ENCODE measurements around the gene KAZALD1.

The KAZALD1 gene

GRCh38 chr10:101066146-101066895 lies 4.5 kb downstream of the KAZALD1 start:
- Mint-ChIP-seq H3K36me3 (ENCODE audit: low read depth) (no peaks in the 10 kb centered on the region), H3K4me3 (peak overlapping the region; percentile 56), H3K27ac (no peak overlapping the region), H3K9me3 (no peaks in the 10 kb centered on the region), H3K4me1 (ENCODE audit: low read depth) (peaks cover 36% of the 10 kb centered on the region), H3K27me3 (peaks cover 36% of the 10 kb centered on the region)

DNA sequence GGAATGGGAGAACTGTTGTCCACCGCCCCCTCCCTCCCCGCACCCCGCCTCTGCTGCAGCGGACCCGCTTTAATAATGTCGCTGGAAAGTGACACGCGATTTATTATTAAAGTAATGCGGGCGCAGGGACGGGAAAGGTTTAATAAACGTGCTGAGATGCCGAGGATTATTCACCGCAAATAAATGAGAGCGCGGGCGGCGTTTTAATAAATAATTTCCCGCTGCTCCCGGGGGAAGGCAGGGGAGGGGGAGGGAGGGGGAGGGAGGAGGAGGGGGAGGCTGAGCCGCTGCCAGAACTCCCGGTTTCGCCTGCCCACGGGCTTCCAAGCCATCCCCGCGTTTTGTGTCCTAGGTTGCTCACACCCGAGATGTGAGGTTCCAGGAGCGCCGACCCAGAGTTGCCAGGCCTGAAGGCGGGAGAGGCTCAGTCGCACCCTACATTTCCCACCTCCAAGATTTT lies 5.1 kb downstream of the KAZALD1 start:
- no peaks in the 10 kb centered on the region for H3K9me3 Mint-ChIP-seq
- H3K4me3 Mint-ChIP-seq: peak overlapping the region; percentile 76
- no peak overlapping the region for H3K27ac Mint-ChIP-seq
- peaks cover 41% of the 10 kb centered on the region for H3K27me3 Mint-ChIP-seq
- H3K36me3 Mint-ChIP-seq (ENCODE audit: low read depth): no peaks in the 10 kb centered on the region
- H3K4me1 Mint-ChIP-seq (ENCODE audit: low read depth): peaks cover 35% of the 10 kb centered on the region

GRCh38 chr10:101067356-101068083 lies 5.7 kb downstream of the KAZALD1 start:
- Mint-ChIP-seq H3K9me3 (no peaks in the 10 kb centered on the region), H3K27ac (no peak overlapping the region), H3K27me3 (peaks cover 47% of the 10 kb centered on the region), H3K4me3 (peak overlapping the region; percentile 76), H3K4me1 (ENCODE audit: low read depth) (peaks cover 31% of the 10 kb centered on the region), H3K36me3 (ENCODE audit: low read depth) (no peaks in the 10 kb centered on the region)

DNA sequence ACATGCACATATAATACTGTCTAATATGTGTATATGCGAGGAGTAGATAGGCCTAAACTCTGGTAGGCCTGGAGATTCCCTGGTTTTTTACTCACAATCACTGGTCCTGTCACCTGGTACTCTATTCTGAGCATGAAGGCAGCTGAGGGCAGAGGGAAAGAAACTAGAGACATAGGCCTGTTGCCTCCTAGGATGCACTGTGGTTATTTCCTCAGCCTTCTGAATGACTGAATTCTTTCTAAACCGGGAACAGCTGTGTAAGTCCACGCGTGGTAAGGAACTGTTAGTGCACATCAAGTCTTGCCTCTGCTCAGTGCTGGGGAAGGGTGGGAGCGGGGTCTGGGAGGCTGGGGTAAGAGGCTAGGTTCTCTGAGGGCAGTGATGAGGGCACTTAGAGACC lies 7.7 kb downstream of the KAZALD1 start:
- peaks cover 24% of the 10 kb centered on the region for H3K4me1 Mint-ChIP-seq (ENCODE audit: low read depth)
- H3K27me3 Mint-ChIP-seq: peaks cover 48% of the 10 kb centered on the region
- no peaks in the 10 kb centered on the region for H3K36me3 Mint-ChIP-seq (ENCODE audit: low read depth)
- H3K4me3 Mint-ChIP-seq: no peak overlapping the region
- no peak overlapping the region for H3K27ac Mint-ChIP-seq
- no peaks in the 10 kb centered on the region for H3K9me3 Mint-ChIP-seq

DNA sequence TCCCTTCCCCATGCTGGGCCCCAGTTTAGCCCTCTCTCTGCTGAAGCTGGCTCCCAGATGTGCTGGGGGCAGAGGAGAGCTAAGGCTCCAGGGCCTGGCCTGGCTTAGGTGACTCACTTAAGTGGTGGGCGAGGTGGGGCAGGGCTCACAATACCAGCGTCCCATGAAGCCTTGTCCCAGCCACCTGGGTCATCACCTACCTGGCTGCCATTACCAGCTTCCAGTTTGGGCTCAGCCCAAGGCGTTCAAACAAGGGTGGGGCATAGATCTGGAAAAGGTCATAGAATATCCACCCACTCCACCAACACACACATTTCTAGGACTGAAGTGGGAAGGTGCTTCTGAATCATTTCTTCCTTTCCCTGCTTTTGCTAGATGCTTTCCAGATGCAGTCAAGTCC lies 8.3 kb downstream of the KAZALD1 start:
- H3K4me1 Mint-ChIP-seq (ENCODE audit: low read depth): peaks cover 24% of the 10 kb centered on the region

DNA sequence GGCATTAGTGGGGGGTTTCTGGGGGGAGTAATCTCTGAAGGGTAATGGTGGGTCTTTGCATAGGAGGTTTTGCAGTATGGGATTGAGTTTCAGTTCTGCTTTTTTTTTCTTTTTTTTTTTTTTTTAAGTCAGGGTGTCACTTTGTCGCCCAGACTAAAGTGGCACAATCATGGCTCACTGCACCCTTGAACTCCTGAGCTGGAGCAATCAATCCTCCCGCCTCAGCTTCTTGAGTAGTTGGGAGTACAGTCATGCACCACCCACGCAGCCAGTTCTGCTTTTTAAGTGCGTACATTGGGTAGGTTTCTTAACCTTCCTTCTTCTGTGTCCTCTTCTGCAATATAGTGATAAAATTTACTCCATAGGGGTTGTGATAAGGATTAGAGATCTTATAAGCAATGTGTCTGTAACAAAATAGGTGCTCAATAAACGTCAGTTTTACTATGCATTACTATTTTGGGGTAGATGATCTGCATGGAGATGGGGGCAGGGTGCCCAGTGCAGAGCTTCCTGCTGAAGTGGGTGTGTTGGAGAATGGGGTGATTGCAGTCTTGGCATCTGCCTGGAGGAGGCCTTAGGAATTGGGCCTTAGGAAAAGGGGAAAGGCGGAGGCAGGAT lies 9.6 kb downstream of the KAZALD1 start:
- Mint-ChIP-seq H3K4me1 (ENCODE audit: low read depth) (peaks cover 20% of the 10 kb centered on the region), H3K27me3 (peaks cover 44% of the 10 kb centered on the region), H3K36me3 (ENCODE audit: low read depth) (no peaks in the 10 kb centered on the region), H3K9me3 (no peaks in the 10 kb centered on the region), H3K4me3 (no peak overlapping the region), H3K27ac (no peak overlapping the region)

More for the DNA sequence above, 8.3 kb downstream of the KAZALD1 start:
- H3K36me3 Mint-ChIP-seq (ENCODE audit: low read depth): no peaks in the 10 kb centered on the region
- H3K27me3 Mint-ChIP-seq: peaks cover 44% of the 10 kb centered on the region
- H3K9me3 Mint-ChIP-seq: no peaks in the 10 kb centered on the region
- no peak overlapping the region for H3K4me3 Mint-ChIP-seq
- H3K27ac Mint-ChIP-seq: no peak overlapping the region

GRCh38 chr10:101071885-101072433 lies 10.2 kb downstream of the KAZALD1 start:
- Mint-ChIP-seq H3K4me1 (ENCODE audit: low read depth) (peaks cover 17% of the 10 kb centered on the region), H3K36me3 (ENCODE audit: low read depth) (no peaks in the 10 kb centered on the region), H3K27me3 (peaks cover 42% of the 10 kb centered on the region)

DNA sequence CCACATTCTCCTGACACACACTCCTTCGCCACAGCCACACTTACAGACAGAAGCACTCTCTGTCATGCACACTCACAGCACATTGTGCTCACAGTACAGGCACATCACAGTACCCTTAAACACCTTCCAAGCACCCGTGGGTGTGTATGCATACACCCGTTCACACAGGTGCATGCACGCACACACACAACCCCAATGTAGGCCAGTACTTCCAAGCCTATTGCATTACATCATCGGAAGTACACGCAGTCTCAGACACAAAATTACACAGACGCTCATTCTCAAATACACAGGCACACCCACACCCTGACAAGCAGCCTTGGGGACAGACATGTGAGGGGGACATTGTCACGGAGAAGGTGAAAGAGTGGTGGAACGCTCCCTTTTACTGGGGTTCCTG lies 11.1 kb downstream of the KAZALD1 start:
- H3K9me3 Mint-ChIP-seq: no peaks in the 10 kb centered on the region
- peaks cover 13% of the 10 kb centered on the region for H3K4me1 Mint-ChIP-seq (ENCODE audit: low read depth)
- no peak overlapping the region for H3K27ac Mint-ChIP-seq
- H3K36me3 Mint-ChIP-seq (ENCODE audit: low read depth): no peaks in the 10 kb centered on the region
- no peak overlapping the region for H3K4me3 Mint-ChIP-seq
- H3K27me3 Mint-ChIP-seq: peaks cover 42% of the 10 kb centered on the region

More at GRCh38 chr10:101071885-101072433, 10.2 kb downstream of the KAZALD1 start:
- no peaks in the 10 kb centered on the region for H3K9me3 Mint-ChIP-seq
- H3K4me3 Mint-ChIP-seq: no peak overlapping the region
- H3K27ac Mint-ChIP-seq: no peak overlapping the region

DNA sequence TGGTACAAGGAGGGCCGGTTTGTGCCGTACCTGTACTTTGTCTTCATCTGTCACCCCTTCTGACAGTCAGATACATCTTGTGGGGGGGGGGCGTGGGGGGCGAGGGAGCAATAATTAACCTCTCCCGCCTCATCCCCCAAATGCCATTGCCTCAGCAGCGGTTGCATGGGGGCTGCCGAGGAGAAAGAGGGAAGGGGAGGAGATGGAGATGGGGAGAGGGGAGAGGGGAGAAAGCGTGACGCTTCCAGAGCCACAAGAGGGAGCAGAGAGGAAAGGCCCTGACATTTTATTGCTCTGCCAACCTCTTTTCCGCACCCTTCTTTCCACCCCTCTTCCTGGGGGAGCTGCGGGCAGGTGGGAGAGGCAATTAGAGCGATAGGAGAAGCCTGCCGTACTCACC lies 11.8 kb downstream of the KAZALD1 start:
- no peak overlapping the region for H3K27ac Mint-ChIP-seq
- peaks cover 46% of the 10 kb centered on the region for H3K27me3 Mint-ChIP-seq
- no peaks in the 10 kb centered on the region for H3K9me3 Mint-ChIP-seq
- H3K36me3 Mint-ChIP-seq (ENCODE audit: low read depth): no peaks in the 10 kb centered on the region
- H3K4me3 Mint-ChIP-seq: no peak overlapping the region
- H3K4me1 Mint-ChIP-seq (ENCODE audit: low read depth): peaks cover 13% of the 10 kb centered on the region

- Mint-ChIP-seq H3K4me1 (ENCODE audit: low read depth) (peaks cover 7% of the 10 kb centered on the region), H3K27ac (no peak overlapping the region), H3K27me3 (peaks cover 64% of the 10 kb centered on the region)
These were observed 14.0 kb downstream of the KAZALD1 start for GRCh38 chr10:101075775-101076174.

GRCh38 chr10:101076630-101077029 lies 14.8 kb downstream of the KAZALD1 start:
- Mint-ChIP-seq H3K27me3 (peaks cover 69% of the 10 kb centered on the region), H3K9me3 (no peaks in the 10 kb centered on the region), H3K36me3 (ENCODE audit: low read depth) (no peaks in the 10 kb centered on the region), H3K4me3 (no peak overlapping the region), H3K27ac (no peak overlapping the region), H3K4me1 (ENCODE audit: low read depth) (peaks cover 2% of the 10 kb centered on the region)

More at GRCh38 chr10:101075775-101076174, 14.0 kb downstream of the KAZALD1 start:
- H3K4me3 Mint-ChIP-seq: no peak overlapping the region
- H3K9me3 Mint-ChIP-seq: no peaks in the 10 kb centered on the region
- H3K36me3 Mint-ChIP-seq (ENCODE audit: low read depth): no peaks in the 10 kb centered on the region

- H3K27ac Mint-ChIP-seq: no peak overlapping the region
- H3K9me3 Mint-ChIP-seq: no peaks in the 10 kb centered on the region
- H3K27me3 Mint-ChIP-seq: peaks cover 61% of the 10 kb centered on the region
- no peak overlapping the region for H3K4me3 Mint-ChIP-seq
- no peaks in the 10 kb centered on the region for H3K36me3 Mint-ChIP-seq (ENCODE audit: low read depth)
- no peaks in the 10 kb centered on the region for H3K4me1 Mint-ChIP-seq (ENCODE audit: low read depth)
These were observed 18.1 kb downstream of the KAZALD1 start for GRCh38 chr10:101079874-101080273.

- Mint-ChIP-seq H3K27ac (no peak overlapping the region), H3K9me3 (no peaks in the 10 kb centered on the region), H3K4me3 (no peak overlapping the region), H3K4me1 (ENCODE audit: low read depth) (no peaks in the 10 kb centered on the region), H3K27me3 (peaks cover 53% of the 10 kb centered on the region), H3K36me3 (ENCODE audit: low read depth) (no peaks in the 10 kb centered on the region)
These were observed 19.4 kb downstream of the KAZALD1 start for GRCh38 chr10:101080933-101081931.

GRCh38 chr10:101085846-101086245 lies 24.1 kb downstream of the KAZALD1 start:
- Mint-ChIP-seq H3K27me3 (peaks cover 56% of the 10 kb centered on the region), H3K9me3 (no peaks in the 10 kb centered on the region), H3K36me3 (ENCODE audit: low read depth) (no peaks in the 10 kb centered on the region), H3K4me3 (no peak overlapping the region), H3K27ac (no peak overlapping the region), H3K4me1 (ENCODE audit: low read depth) (no peaks in the 10 kb centered on the region)

Measured in stimulated activated naive CD8-positive, alpha-beta T cell treated with anti-CD3 and anti-CD28 coated beads, Interleukin-15, Interleukin-2, amounts not matched to agents 100 ng/mL and 50 ng/mL, for 24 hours (primary cell).